A549 (cell line): ENCODE data around the gene RAB29. TPM values are rescaled to one million over a fixed set of nuclear protein-coding genes. Genes with fewer than 3 reads are reported as not detected.

ENCODE experiments used
- ATAC-seq, 2 experiments: fragments of 200-7000 bp in 1 of 2; fragments of >200 bp in 1 of 2; cut with Nextera tagmentation in 1 of 2; cut with Tn5 transposase in 1 of 2; 3 replicates each; pipeline versions ENCODE4 v1.8.0 to v1.9.1; 2018 to 2020; ENCODE audit warnings: mild to moderate bottlenecking in 1 of 2, moderate library complexity in 1 of 2
- CTCF ChIA-PET: fragments of 300-600 bp; sonication (Branson Sonifier 250); formaldehyde crosslinking; extraction: SDS; loops from one replicate; lab custom pipeline; 2021; ENCODE audit warnings: antibody characterized with exemption, inconsistent platforms; lab: Yijun Ruan, JAX
- POLR2A ChIA-PET: fragments of 350-600 bp; formaldehyde crosslinking; extraction: SDS; loops from one replicate; lab custom pipeline; 2021; ENCODE audit warnings: antibody characterized with exemption, inconsistent platforms; lab: Yijun Ruan, JAX
- DNase-seq, 2 experiments: peaks; one replicate each; pipeline versions ENCODE4 v3.0.0 to v3.0.0-alpha.2; 2011 to 2016; ENCODE audit warnings: low read depth in 1 of 2, low spot score in 1 of 2
- FAIRE-seq: peaks from 2 replicates; lab custom pipeline; 2011; peaks lifted over from hg19 to GRCh38; lab: Jason Lieb, UNC
- H3K27ac ChIP-seq, 2 experiments: fragments of >200 bp; sonication (Bioruptor Twin); formaldehyde crosslinking; 3 replicates each; pipeline ENCODE4 v1.5.1; 2016 to 2017
- H3K4me1 ChIP-seq: fragments of >200 bp; sonication (Bioruptor Twin); formaldehyde crosslinking; 3 replicates; pipeline ENCODE4 v1.6.1; 2016
- H3K4me2 ChIP-seq: fragments of >200 bp; sonication (Bioruptor Twin); formaldehyde crosslinking; 3 replicates; pipeline ENCODE4 v1.6.1; 2016
- H3K4me3 ChIP-seq: fragments of >200 bp; sonication (Bioruptor Twin); formaldehyde crosslinking; 3 replicates; pipeline ENCODE4 v1.5.1; 2016
- H3K9me3 ChIP-seq: fragments of >200 bp; sonication (Bioruptor Twin); formaldehyde crosslinking; 3 replicates; pipeline ENCODE4 v1.6.1; 2016
- BCL3 ChIP-seq: fragments of >200 bp; sonication (Bioruptor Twin); formaldehyde crosslinking; IDR thresholded peaks from 3 replicates; pipeline ENCODE4 v1.6.1; 2016
- BHLHE40 ChIP-seq: IDR thresholded peaks from 2 replicates; pipeline ENCODE4 v1.6.1; 2012; ENCODE audit warnings: low read depth, low read length, inconsistent platforms
- CBX2 ChIP-seq: fragments of 200-600 bp; sonication (generic); IDR thresholded peaks from 2 replicates; pipeline ENCODE4 v1.6.1; 2016; ENCODE audit warnings: low read depth, mild to moderate bottlenecking, borderline replicate concordance
- CBX8 ChIP-seq: fragments of 200-600 bp; sonication (generic); IDR thresholded peaks from 2 replicates; pipeline ENCODE4 v1.6.1; 2016
- CHD2 ChIP-seq: fragments of 150-350 bp; IDR thresholded peaks from 2 replicates; pipeline ENCODE4 v1.6.1; 2014; ENCODE audit warnings: low read length; ENCODE audit not compliant: partially characterized antibody
- CTCF ChIP-seq: fragments of >200 bp; sonication (Bioruptor Twin); formaldehyde crosslinking; IDR thresholded peaks from 3 replicates; pipeline ENCODE4 v1.5.1; 2016
- E2F6 ChIP-seq: IDR thresholded peaks from 2 replicates; pipeline ENCODE4 v1.6.1; 2012; ENCODE audit warnings: low read depth, borderline replicate concordance
- EHF ChIP-seq: fragments of 250-450 bp; sonication (Bioruptor Pico); IDR thresholded peaks from 2 replicates; pipeline ENCODE4 v1.5.0; 2020; ENCODE audit warnings: mild to moderate bottlenecking
- ELK1 ChIP-seq: fragments of 150-350 bp; IDR thresholded peaks from 2 replicates; pipeline ENCODE4 v1.6.1; 2014; ENCODE audit warnings: low read depth, mild to moderate bottlenecking, low read length
- GATA3 ChIP-seq: IDR thresholded peaks from 2 replicates; pipeline ENCODE4 v1.6.1; 2012; ENCODE audit warnings: borderline replicate concordance
- HDAC2 ChIP-seq: fragments of 200-600 bp; sonication (generic); IDR thresholded peaks from 2 replicates; pipeline ENCODE4 v1.6.1; 2016
- HOXA7 ChIP-seq: fragments of 250-450 bp; sonication (Bioruptor Pico); IDR thresholded peaks from 2 replicates; pipeline ENCODE4 v1.5.0; 2020; ENCODE audit warnings: mild to moderate bottlenecking, moderate library complexity
- HOXB13 ChIP-seq: fragments of 250-450 bp; sonication (Bioruptor Pico); IDR thresholded peaks from 2 replicates; pipeline ENCODE4 v1.5.0; 2020; ENCODE audit warnings: low read depth, mild to moderate bottlenecking, moderate library complexity
- KDM5A ChIP-seq: fragments of 200-600 bp; sonication (generic); IDR thresholded peaks from 2 replicates; pipeline ENCODE4 v1.6.1; 2016; ENCODE audit warnings: antibody characterized with exemption, mild to moderate bottlenecking
- MAFK ChIP-seq: fragments of 450-650 bp; IDR thresholded peaks from 2 replicates; pipeline ENCODE4 v1.6.1; 2014; ENCODE audit not compliant: partially characterized antibody
- MAX ChIP-seq: IDR thresholded peaks from 2 replicates; pipeline ENCODE4 v1.6.1; 2012
- MAZ ChIP-seq: fragments of 150-350 bp; IDR thresholded peaks from 2 replicates; pipeline ENCODE4 v1.6.1; 2014; ENCODE audit warnings: antibody characterized with exemption, low read depth, low read length, borderline replicate concordance
- NPAS2 ChIP-seq: fragments of 250-450 bp; sonication (Bioruptor Pico); IDR thresholded peaks from 2 replicates; pipeline ENCODE4 v1.8.0; 2022; ENCODE audit warnings: mild to moderate bottlenecking, moderate library complexity, borderline replicate concordance
- PHF8 ChIP-seq: fragments of 200-600 bp; sonication (generic); IDR thresholded peaks from 2 replicates; pipeline ENCODE4 v1.6.1; 2016; ENCODE audit warnings: low read depth, mild to moderate bottlenecking, antibody characterized with exemption, moderate library complexity, borderline replicate concordance
- POLR2A ChIP-seq: IDR thresholded peaks from 2 replicates; pipeline ENCODE4 v1.6.1; 2012; ENCODE audit warnings: mild to moderate bottlenecking, low read length
- POLR2AphosphoS2 ChIP-seq: conservative IDR thresholded peaks from 2 replicates; pipeline ENCODE4 v1.6.1; 2012; ENCODE audit warnings: low read length, improper control_type of control experiment, inconsistent platforms
- RAD21 ChIP-seq, 2 experiments: fragments of >200 bp in 1 of 2; sonication (Bioruptor Twin) in 1 of 2; formaldehyde crosslinking in 1 of 2; IDR thresholded peaks in 1 of 2; conservative IDR thresholded peaks in 1 of 2; 2 replicates in 1 of 2; 3 replicates in 1 of 2; pipeline ENCODE4 v1.6.1; 2012 to 2018; ENCODE audit warnings: inconsistent platforms in 1 of 2
- RARB ChIP-seq: fragments of 250-450 bp; sonication (Bioruptor Pico); IDR thresholded peaks from 2 replicates; pipeline ENCODE4 v1.8.0; 2021; ENCODE audit warnings: mild to moderate bottlenecking, moderate library complexity
- SMC3 ChIP-seq: fragments of >200 bp; sonication (Bioruptor Twin); formaldehyde crosslinking; IDR thresholded peaks from 3 replicates; pipeline ENCODE4 v1.6.1; 2018; ENCODE audit warnings: inconsistent platforms
- SREBF2 ChIP-seq: fragments of 450-650 bp; IDR thresholded peaks from 2 replicates; pipeline ENCODE4 v1.6.1; 2014; ENCODE audit warnings: mild to moderate bottlenecking, moderate library complexity
- TFCP2L1 ChIP-seq: fragments of 250-450 bp; sonication (Bioruptor Pico); IDR thresholded peaks from 2 replicates; pipeline ENCODE4 v1.5.0; 2021; ENCODE audit warnings: mild to moderate bottlenecking
- USF2 ChIP-seq: fragments of 450-650 bp; IDR thresholded peaks from 2 replicates; pipeline ENCODE4 v1.6.1; 2014; ENCODE audit warnings: antibody characterized with exemption
- ZC3H11A ChIP-seq: fragments of 450-650 bp; IDR thresholded peaks from 2 replicates; pipeline ENCODE4 v1.6.1; 2014; ENCODE audit warnings: antibody characterized with exemption, mild to moderate bottlenecking
- ZNF302 ChIP-seq: fragments of 250-450 bp; sonication (Bioruptor Pico); IDR thresholded peaks from 2 replicates; pipeline ENCODE4 v1.9.0; 2021; ENCODE audit warnings: inconsistent platforms, mild to moderate bottlenecking, moderate library complexity
- WGBS: methylation state at CpG from one replicate; pipeline ENCODE4 v1.1.6; 2017; ENCODE audit errors: missing lambda C conversion rate; 5-methylcytosine and 5-hydroxymethylcytosine counted together
- polyA plus RNA-seq, 4 experiments: library from polyadenylated mRNA; depleted of rRNA in 3 of 4; stranded (reverse); fragments of >200 nt; fragmentation: RNase III in 1 of 4; extraction: RNeasy Plus Mini Kit Qiagen cat#74134 plus additional on column Dnase treatment in 1 of 4; gene quantifications; 2 replicates in 3 of 4; 3 replicates in 1 of 4; pipeline ENCODE4 v1.2.3, GENCODE V29; 2011 to 2017

The RAB29 gene
- polyA plus RNA-seq, 2 of the 4 experiments (the other 2 are of a cell fraction), result 9.8 to 17.9 TPM

GRCh38 chr1:205798577-205798976, 23.3 kb upstream of the RAB29 start:
- WGBS, result 87% methylated on average over 5 of the region's 5 CpGs

GRCh38 chr1:205797168-205797567, 21.9 kb upstream of the RAB29 start:
- ATAC-seq (no peak), FAIRE-seq (no peak), DNase-seq (no peak)
- ChIA-PET POLR2A (no interaction called here), CTCF (interaction anchor here (1.6 to 17.3 kb wide), 4 partner anchors 12 to 185 kb away, joined by 9 to 371 read pairs (median 164); partner anchors contain the start of gene SLC41A1)
- no peak overlapping the region for H3K4me2 ChIP-seq
- H3K9me3 ChIP-seq, result no peaks in the 10 kb centered on the region
- TF ChIP-seq POLR2A, result no peak
- peak; percentile 89 for TF ChIP-seq MAFK
- no peak for TF ChIP-seq KDM5A
- H3K4me1 ChIP-seq, result no peaks in the 10 kb centered on the region
- no peak overlapping the region for H3K27ac ChIP-seq
- WGBS, result 100% methylated on average over 1 of the region's 2 CpGs
- H3K4me3 ChIP-seq, result no peak overlapping the region

More at GRCh38 chr1:205798577-205798976, 23.3 kb upstream of the RAB29 start:
- H3K27ac ChIP-seq, result no peak overlapping the region
- ATAC-seq (no peak), FAIRE-seq (no peak), DNase-seq (no peak)
- no peak overlapping the region for H3K4me2 ChIP-seq
- TF ChIP-seq RAD21 (conservative IDR thresholded peaks at IDR 0.05 in 1 of 2, IDR thresholded peaks at IDR 0.05 in 1 of 2) (no peak), HOXA7 (CRISPR knock-in tag) (no peak), SMC3 (no peak), USF2 (no peak), ZNF302 (CRISPR knock-in tag) (no peak), HOXB13 (CRISPR knock-in tag) (no peak), ZC3H11A (no peak), BCL3 (no peak), GATA3 (no peak)
- ChIA-PET POLR2A (no interaction called here), CTCF (interaction anchor here (0.8 to 17.3 kb wide), 5 partner anchors 11 to 183 kb away, joined by 3 to 371 read pairs (median 120); partner anchors contain the start of gene SLC41A1)
- H3K9me3 ChIP-seq, result no peaks in the 10 kb centered on the region
- H3K4me1 ChIP-seq, result no peaks in the 10 kb centered on the region
- no peak overlapping the region for H3K4me3 ChIP-seq

GRCh38 chr1:205794011-205794730, 18.9 kb upstream of the RAB29 start:
- no peaks in the 10 kb centered on the region for H3K4me1 ChIP-seq
- no peak for ATAC-seq
- H3K9me3 ChIP-seq, result no peaks in the 10 kb centered on the region
- WGBS, result 72% methylated on average over 5 of the region's 5 CpGs
- no peak overlapping the region for H3K4me3 ChIP-seq
- ChIA-PET CTCF (interaction anchor here (1.9 to 17.3 kb wide), 5 partner anchors 15 to 312 kb away, joined by 5 to 371 read pairs (median 120); partner anchors contain the start of gene SLC41A1), POLR2A (no interaction called here)
- H3K27ac ChIP-seq, result no peak overlapping the region
- no peak overlapping the region for H3K4me2 ChIP-seq
- no peak for DNase-seq
- FAIRE-seq, result no peak
- TF ChIP-seq CBX2, result no peak
- TF ChIP-seq CTCF, result no peak
- TF ChIP-seq MAZ, result no peak
- no peak for TF ChIP-seq CHD2
- no peak for TF ChIP-seq E2F6
- TF ChIP-seq EHF (CRISPR knock-in tag), result no peak
- no peak for TF ChIP-seq BHLHE40
- no peak for TF ChIP-seq CBX8
- TF ChIP-seq SREBF2, result no peak
- no peak for TF ChIP-seq MAX
- no peak for TF ChIP-seq RARB
- no peak for TF ChIP-seq TFCP2L1 (CRISPR knock-in tag)
- no peak for TF ChIP-seq NPAS2 (CRISPR knock-in tag)
- no peak for TF ChIP-seq PHF8
- TF ChIP-seq ZC3H11A, result no peak
- no peak for TF ChIP-seq ELK1
- no peak for TF ChIP-seq POLR2AphosphoS2
- TF ChIP-seq HDAC2, result no peak
